NCI-H2107 (cell line): ENCODE measurements around the gene GOLGA6L7.
"Not testable (repeated sequence)": the region's sequence is repeated elsewhere in the genome, so short reads cannot be mapped to it uniquely, and the experiment has no call there.

Source experiments
- DNase-seq: peaks from one replicate; lab custom pipeline; 2025; lab: John Stamatoyannopoulos, UW

Gene GOLGA6L7

GRCh38 chr15:28884151-28884940 is 35.9 kb upstream of the GOLGA6L7 start:
- no peak for DNase-seq

GRCh38 chr15:28881600-28881999 is 33.2 kb upstream of the GOLGA6L7 start:
- DNase-seq = no peak

GRCh38 chr15:28881170-28881569 is 32.7 kb upstream of the GOLGA6L7 start:
- no peak for DNase-seq

- no peak for DNase-seq
These were observed 32.2 kb upstream of the GOLGA6L7 start for GRCh38 chr15:28880680-28881079.

GRCh38 chr15:28879551-28879950 is 31.1 kb upstream of the GOLGA6L7 start:
- no peak for DNase-seq

GRCh38 chr15:28878209-28878608 is 29.8 kb upstream of the GOLGA6L7 start:
- no peak for DNase-seq

GRCh38 chr15:28876845-28877185 is 28.4 kb upstream of the GOLGA6L7 start:
- DNase-seq = no peak

GRCh38 chr15:28876131-28876844 is 27.8 kb upstream of the GOLGA6L7 start:
- DNase-seq = no peak

GRCh38 chr15:28875461-28876000 is 27.1 kb upstream of the GOLGA6L7 start:
- no peak for DNase-seq

GRCh38 chr15:28873585-28874190 is 25.2 kb upstream of the GOLGA6L7 start:
- no peak for DNase-seq

- DNase-seq = no peak
These were observed 24.6 kb upstream of the GOLGA6L7 start for GRCh38 chr15:28873006-28873405.

GRCh38 chr15:28871168-28871567 is 22.7 kb upstream of the GOLGA6L7 start:
- no peak for DNase-seq

- DNase-seq = no peak
These were observed 20.4 kb upstream of the GOLGA6L7 start for GRCh38 chr15:28868744-28869345.

GRCh38 chr15:28861589-28862293 is 13.3 kb upstream of the GOLGA6L7 start:
- not testable (repeated sequence) for DNase-seq

- no peak for DNase-seq
These were observed 12.6 kb upstream of the GOLGA6L7 start for GRCh38 chr15:28861031-28861534.

GRCh38 chr15:28854578-28854977 is 6.1 kb upstream of the GOLGA6L7 start:
- not testable (repeated sequence) for DNase-seq

- DNase-seq = not testable (repeated sequence)
These were observed 5.2 kb upstream of the GOLGA6L7 start for GRCh38 chr15:28853654-28854053.

GRCh38 chr15:28849766-28850165 is 1.3 kb upstream of the GOLGA6L7 start:
- not testable (repeated sequence) for DNase-seq

- not testable (repeated sequence) for DNase-seq
These were observed 827 bp upstream of the GOLGA6L7 start for GRCh38 chr15:28849271-28849670.

GRCh38 chr15:28847959-28848358 is 485 bp downstream of the GOLGA6L7 start:
- DNase-seq = not testable (repeated sequence)

GRCh38 chr15:28847247-28847646 is 1.2 kb downstream of the GOLGA6L7 start:
- DNase-seq = not testable (repeated sequence)
